ENCODE data around the gene MSMO1.
"Not testable (repeated sequence)": the region's sequence is repeated elsewhere in the genome, so short reads cannot be mapped to it uniquely, and the experiment has no call there.

The MSMO1 gene

DNA sequence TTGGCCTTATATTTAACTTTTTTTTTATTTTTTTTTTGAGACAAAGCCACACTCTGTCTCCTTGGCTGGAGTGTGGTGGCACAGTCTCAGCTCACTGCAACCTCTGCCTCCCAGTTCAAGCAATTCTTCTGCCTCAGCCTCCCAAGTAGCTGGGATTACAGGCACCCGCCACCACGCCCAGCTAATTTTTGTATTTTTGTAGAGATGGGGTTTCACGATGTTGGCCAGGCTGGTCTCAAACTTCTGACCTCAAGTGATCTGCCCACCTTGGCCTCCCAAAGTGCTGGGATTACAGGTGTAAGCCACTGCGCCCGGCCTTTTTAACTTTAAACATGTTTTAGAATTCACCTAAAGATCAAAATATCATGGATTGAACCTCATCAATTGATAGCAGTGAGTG, 14.9 kb downstream of the MSMO1 start:
- not testable (repeated sequence) for H2BK15ac ChIP-seq (replicated peaks; ENCODE audit: low read depth); H3K4ac ChIP-seq (ENCODE audit: low read depth, low read length); H4K8ac ChIP-seq (ENCODE audit: low read depth, low read length); H3K27me3 ChIP-seq (ENCODE audit: insufficient read depth, low read length, poor library complexity); DNase-seq; H3K18ac ChIP-seq (ENCODE audit: low read length); H3K56ac ChIP-seq (ENCODE audit: low read length); H3K9ac ChIP-seq (ENCODE audit: low read length); H3K4me3 ChIP-seq (ENCODE audit: low read length); H3K4me2 ChIP-seq (ENCODE audit: low read length); H2BK5ac ChIP-seq (ENCODE audit: low read length); H3K27ac ChIP-seq (ENCODE audit: low read depth, low read length); H4K5ac ChIP-seq (ENCODE audit: low read length); H3K4me1 ChIP-seq (ENCODE audit: control insufficient read depth, low read depth, low read length); H3K79me1 ChIP-seq (ENCODE audit: low read length); H2AK5ac ChIP-seq (ENCODE audit: low read length); H2BK120ac ChIP-seq (ENCODE audit: low read depth, low read length); H3K36me3 ChIP-seq (ENCODE audit: control insufficient read depth, insufficient read depth, low read length); H3K23ac ChIP-seq (ENCODE audit: low read length); H3K79me2 ChIP-seq (ENCODE audit: control insufficient read depth, insufficient read depth, low read length)
- no CpG with 5 or more reads among the region's 5 CpGs for WGBS (ENCODE audit: extremely low coverage, insufficient coverage, low lambda C conversion rate)

DNA sequence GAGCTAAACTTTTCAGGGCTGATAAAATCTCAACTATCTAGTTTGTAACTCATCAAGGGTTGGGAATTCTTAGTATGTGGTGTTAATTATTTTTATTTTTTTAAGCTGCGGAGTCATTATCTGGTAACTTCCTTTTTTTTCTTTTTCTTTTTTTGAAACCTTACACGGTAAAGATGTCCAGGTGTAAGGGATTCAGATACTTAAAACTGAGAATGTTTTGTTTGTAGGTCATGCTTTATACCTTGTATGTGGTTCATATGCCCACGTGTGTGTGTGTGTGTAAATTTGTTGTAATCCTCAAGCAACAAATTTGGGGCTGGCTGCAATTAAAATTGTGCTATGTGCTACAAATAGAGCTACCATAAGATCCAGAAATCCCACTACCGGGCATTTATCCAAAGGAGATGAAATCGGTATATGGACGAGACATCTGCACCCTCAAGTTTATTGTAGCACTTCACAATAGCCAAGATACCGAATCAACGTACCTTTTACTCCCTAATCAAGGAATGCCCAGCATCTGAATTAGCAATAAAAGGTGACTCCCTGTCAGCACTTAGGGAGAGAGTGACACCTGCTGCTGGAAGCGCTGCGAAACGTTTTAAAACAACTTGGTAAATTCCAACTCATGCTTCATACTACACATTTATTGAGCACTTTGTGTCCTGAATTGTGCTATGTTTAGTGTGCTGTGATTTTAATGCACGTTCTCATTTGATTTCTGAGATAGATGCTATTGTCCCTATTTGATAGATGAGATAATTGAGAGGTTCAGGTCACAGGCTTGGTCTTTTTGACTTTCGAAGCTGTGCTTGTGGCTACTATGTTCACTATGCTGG, 16.1 kb downstream of the MSMO1 start:
- peak; percentile 37 for DNase-seq

DNA sequence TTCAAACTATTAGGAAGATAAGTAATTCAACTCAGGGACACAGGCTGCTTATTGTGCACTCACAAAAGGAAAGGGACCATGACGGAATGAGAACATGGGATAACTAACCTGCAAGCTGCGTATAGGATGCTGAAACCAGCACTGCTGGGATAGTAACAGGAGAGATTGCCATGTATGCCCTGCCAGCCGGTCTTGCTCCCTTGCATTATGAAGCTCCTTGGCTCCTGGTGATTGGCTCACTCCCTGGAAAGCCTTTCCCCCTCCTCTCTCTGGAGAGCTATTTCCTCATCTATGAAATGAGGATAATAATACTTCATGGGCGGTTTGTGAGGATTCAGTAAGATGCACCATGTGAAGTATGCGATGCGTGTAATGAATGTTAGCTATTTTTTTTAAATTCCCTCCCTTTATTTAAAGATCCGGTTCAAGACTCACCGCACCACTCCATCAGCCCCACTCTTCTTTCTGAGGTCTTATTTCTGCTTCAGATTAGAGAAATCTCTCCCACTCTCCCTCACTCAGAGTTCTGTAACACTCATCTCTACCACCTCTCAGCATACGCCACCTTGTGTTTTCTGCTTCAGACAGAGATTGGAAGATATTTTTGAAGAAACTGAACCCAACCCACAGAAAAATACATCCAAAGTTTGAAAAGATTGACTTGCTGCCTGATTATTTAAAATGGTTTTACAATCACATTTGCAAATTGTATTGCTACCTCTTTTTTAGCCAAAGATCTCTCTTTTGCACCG, 18.4 kb downstream of the MSMO1 start:
- Histone ChIP-seq H3K36me3 (ENCODE audit: control insufficient read depth, insufficient read depth, low read length) (peaks cover 1% of the 10 kb centered on the region), H3K4me3 (ENCODE audit: low read length) (no peak overlapping the region), H4K8ac (ENCODE audit: low read depth, low read length) (no peak overlapping the region), H2BK5ac (ENCODE audit: low read length) (no peak overlapping the region), H3K18ac (ENCODE audit: low read length) (no peak overlapping the region), H3K4me2 (ENCODE audit: low read length) (no peak overlapping the region), H3K4me1 (ENCODE audit: control insufficient read depth, low read depth, low read length) (no peaks in the 10 kb centered on the region), H3K4ac (ENCODE audit: low read depth, low read length) (no peak overlapping the region), H3K27ac (ENCODE audit: low read depth, low read length) (no peak overlapping the region), H2BK120ac (ENCODE audit: low read depth, low read length) (no peak overlapping the region), H2AK5ac (ENCODE audit: low read length) (no peak overlapping the region), H3K56ac (ENCODE audit: low read length) (no peak overlapping the region), H3K79me1 (ENCODE audit: low read length) (no peaks in the 10 kb centered on the region), H3K9ac (ENCODE audit: low read length) (no peak overlapping the region), H3K23ac (ENCODE audit: low read length) (no peak overlapping the region), H2BK15ac (replicated peaks; ENCODE audit: low read depth) (no peak overlapping the region), H4K5ac (ENCODE audit: low read length) (no peak overlapping the region), H3K27me3 (ENCODE audit: insufficient read depth, low read length, poor library complexity) (no peaks in the 10 kb centered on the region), H3K79me2 (ENCODE audit: control insufficient read depth, insufficient read depth, low read length) (no peaks in the 10 kb centered on the region)
- no CpG with 5 or more reads among the region's 10 CpGs for WGBS (ENCODE audit: extremely low coverage, insufficient coverage, low lambda C conversion rate)
- no peak for DNase-seq

More for the DNA sequence above, 16.1 kb downstream of the MSMO1 start:
- Histone ChIP-seq H3K79me2 (ENCODE audit: control insufficient read depth, insufficient read depth, low read length) (no peaks in the 10 kb centered on the region), H2BK120ac (ENCODE audit: low read depth, low read length) (no peak overlapping the region), H3K9ac (ENCODE audit: low read length) (no peak overlapping the region), H3K27ac (ENCODE audit: low read depth, low read length) (no peak overlapping the region), H3K4me2 (ENCODE audit: low read length) (no peak overlapping the region), H2AK5ac (ENCODE audit: low read length) (no peak overlapping the region), H3K36me3 (ENCODE audit: control insufficient read depth, insufficient read depth, low read length) (peaks cover 3% of the 10 kb centered on the region), H3K4me1 (ENCODE audit: control insufficient read depth, low read depth, low read length) (no peaks in the 10 kb centered on the region), H3K4me3 (ENCODE audit: low read length) (no peak overlapping the region), H3K27me3 (ENCODE audit: insufficient read depth, low read length, poor library complexity) (no peaks in the 10 kb centered on the region), H4K5ac (ENCODE audit: low read length) (no peak overlapping the region), H2BK5ac (ENCODE audit: low read length) (no peak overlapping the region), H3K23ac (ENCODE audit: low read length) (no peak overlapping the region), H2BK15ac (replicated peaks; ENCODE audit: low read depth) (no peak overlapping the region), H3K4ac (ENCODE audit: low read depth, low read length) (no peak overlapping the region), H3K79me1 (ENCODE audit: low read length) (no peaks in the 10 kb centered on the region), H4K8ac (ENCODE audit: low read depth, low read length) (no peak overlapping the region), H3K18ac (ENCODE audit: low read length) (no peak overlapping the region), H3K56ac (ENCODE audit: low read length) (no peak overlapping the region)
- no CpG with 5 or more reads among the region's 13 CpGs for WGBS (ENCODE audit: extremely low coverage, insufficient coverage, low lambda C conversion rate)

DNA sequence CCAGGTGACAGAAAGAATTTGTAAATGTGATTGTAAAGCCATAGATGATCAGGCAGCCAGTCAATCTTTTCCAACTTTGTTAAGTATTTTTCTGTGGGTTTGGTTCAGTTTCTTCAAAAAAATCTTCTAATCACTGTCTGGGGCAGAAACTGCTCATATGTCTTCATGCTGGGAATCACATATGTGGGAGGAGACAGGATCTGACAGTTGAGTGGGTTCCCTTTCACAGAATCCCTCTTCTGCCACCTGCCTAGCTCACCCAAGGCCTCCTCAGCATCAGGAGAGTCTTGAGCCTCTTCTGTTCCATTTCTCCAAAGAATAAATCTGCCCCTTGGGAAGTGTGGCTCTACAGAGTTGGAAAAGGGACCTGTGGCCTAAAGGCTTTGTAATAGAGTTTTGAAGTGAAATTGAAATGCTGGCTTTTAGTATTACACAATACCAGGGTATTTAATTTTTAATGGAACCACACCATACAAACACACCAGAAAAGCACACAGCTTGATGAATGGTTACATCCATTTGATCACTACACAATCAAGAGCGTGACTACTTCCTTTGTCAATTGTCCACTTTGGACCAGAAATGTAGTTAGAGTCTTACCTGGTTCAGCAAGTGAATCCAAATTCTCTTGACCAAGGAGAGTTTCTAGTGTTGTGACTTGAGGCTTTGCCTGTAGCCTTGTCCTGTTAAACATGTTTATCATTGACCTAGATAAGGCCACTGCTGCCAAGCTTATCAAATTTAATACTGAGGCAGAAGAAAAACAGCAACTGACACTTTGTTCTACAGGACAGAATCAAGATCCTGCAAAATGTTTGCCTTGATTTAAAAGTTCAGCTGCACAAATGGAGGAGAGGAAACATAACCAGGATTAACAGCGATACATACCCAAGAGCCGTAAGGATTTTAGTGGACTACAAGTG, 20.4 kb downstream of the MSMO1 start:
- no peak overlapping the region for H4K8ac ChIP-seq (ENCODE audit: low read depth, low read length)
- WGBS (ENCODE audit: extremely low coverage, insufficient coverage, low lambda C conversion rate), result no CpG with 5 or more reads among the region's 3 CpGs
- no peak overlapping the region for H3K4ac ChIP-seq (ENCODE audit: low read depth, low read length)
- H3K9ac ChIP-seq (ENCODE audit: low read length), result no peak overlapping the region
- H2AK5ac ChIP-seq (ENCODE audit: low read length), result no peak overlapping the region
- no peak overlapping the region for H3K56ac ChIP-seq (ENCODE audit: low read length)
- no peak overlapping the region for H3K4me2 ChIP-seq (ENCODE audit: low read length)
- H3K27ac ChIP-seq (ENCODE audit: low read depth, low read length), result no peak overlapping the region
- H2BK15ac ChIP-seq (replicated peaks; ENCODE audit: low read depth), result no peak overlapping the region
- H2BK5ac ChIP-seq (ENCODE audit: low read length), result no peak overlapping the region
- H3K18ac ChIP-seq (ENCODE audit: low read length), result no peak overlapping the region
- no peak for DNase-seq
- H3K4me1 ChIP-seq (ENCODE audit: control insufficient read depth, low read depth, low read length), result no peaks in the 10 kb centered on the region
- no peak overlapping the region for H3K23ac ChIP-seq (ENCODE audit: low read length)
- no peaks in the 10 kb centered on the region for H3K79me1 ChIP-seq (ENCODE audit: low read length)
- no peaks in the 10 kb centered on the region for H3K27me3 ChIP-seq (ENCODE audit: insufficient read depth, low read length, poor library complexity)
- no peak overlapping the region for H4K5ac ChIP-seq (ENCODE audit: low read length)
- H3K36me3 ChIP-seq (ENCODE audit: control insufficient read depth, insufficient read depth, low read length), result no peaks in the 10 kb centered on the region
- H3K79me2 ChIP-seq (ENCODE audit: control insufficient read depth, insufficient read depth, low read length), result no peaks in the 10 kb centered on the region
- no peak overlapping the region for H3K4me3 ChIP-seq (ENCODE audit: low read length)
- H2BK120ac ChIP-seq (ENCODE audit: low read depth, low read length), result no peak overlapping the region

DNA sequence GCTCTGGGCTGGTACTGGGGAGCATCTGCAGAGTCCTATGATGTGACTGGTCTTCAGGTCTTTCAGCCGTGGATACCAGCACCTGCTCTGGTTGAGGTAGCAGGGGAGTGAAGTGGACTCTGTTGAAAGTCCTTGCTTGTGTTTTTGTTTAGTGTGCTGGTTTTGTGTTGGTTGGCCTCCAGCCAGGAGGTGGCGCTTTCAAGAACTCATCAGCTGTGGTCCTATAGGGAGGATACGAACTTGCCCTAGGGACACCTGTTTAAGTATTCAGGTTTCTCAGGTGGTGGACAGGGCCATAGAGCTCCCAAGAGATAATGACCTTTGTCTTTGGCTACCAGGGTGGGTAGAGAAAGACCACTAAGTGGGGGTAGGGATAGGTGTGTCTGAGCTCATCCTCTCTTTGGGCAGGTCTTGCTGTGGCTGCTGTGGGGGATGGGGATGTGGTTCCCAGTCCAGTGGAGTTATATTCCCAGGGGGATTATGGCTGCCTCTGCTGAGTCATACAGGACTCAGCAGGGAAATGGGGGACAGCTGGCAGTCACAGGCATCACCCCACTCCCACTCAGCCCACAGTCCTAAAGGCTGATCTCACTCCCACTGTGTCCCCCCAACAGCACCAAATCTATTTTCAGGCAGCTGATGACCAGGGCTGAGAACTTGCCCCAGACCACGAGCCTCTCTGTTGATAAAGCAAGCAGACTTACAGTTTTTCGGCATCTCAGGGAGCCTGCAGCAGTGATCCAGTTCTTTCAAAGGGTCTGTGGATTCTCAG, 24.1 kb downstream of the MSMO1 start:
- no peaks in the 10 kb centered on the region for H3K79me2 ChIP-seq (ENCODE audit: control insufficient read depth, insufficient read depth, low read length)
- no peak overlapping the region for H3K4ac ChIP-seq (ENCODE audit: low read depth, low read length)
- H3K4me2 ChIP-seq (ENCODE audit: low read length), result no peak overlapping the region
- no peaks in the 10 kb centered on the region for H3K27me3 ChIP-seq (ENCODE audit: insufficient read depth, low read length, poor library complexity)
- H3K4me3 ChIP-seq (ENCODE audit: low read length), result no peak overlapping the region
- H2BK15ac ChIP-seq (replicated peaks; ENCODE audit: low read depth), result no peak overlapping the region
- no peak overlapping the region for H2BK5ac ChIP-seq (ENCODE audit: low read length)
- no peak overlapping the region for H2BK120ac ChIP-seq (ENCODE audit: low read depth, low read length)
- no peak overlapping the region for H3K18ac ChIP-seq (ENCODE audit: low read length)
- H3K27ac ChIP-seq (ENCODE audit: low read depth, low read length), result no peak overlapping the region
- H3K79me1 ChIP-seq (ENCODE audit: low read length), result no peaks in the 10 kb centered on the region
- no peak overlapping the region for H4K8ac ChIP-seq (ENCODE audit: low read depth, low read length)
- peak; percentile 43 for DNase-seq
- H3K9ac ChIP-seq (ENCODE audit: low read length), result no peak overlapping the region
- no peak overlapping the region for H3K23ac ChIP-seq (ENCODE audit: low read length)
- no peaks in the 10 kb centered on the region for H3K4me1 ChIP-seq (ENCODE audit: control insufficient read depth, low read depth, low read length)
- WGBS (ENCODE audit: extremely low coverage, insufficient coverage, low lambda C conversion rate), result no CpG with 5 or more reads among the region's 5 CpGs
- H3K56ac ChIP-seq (ENCODE audit: low read length), result no peak overlapping the region
- no peaks in the 10 kb centered on the region for H3K36me3 ChIP-seq (ENCODE audit: control insufficient read depth, insufficient read depth, low read length)
- H2AK5ac ChIP-seq (ENCODE audit: low read length), result no peak overlapping the region
- H4K5ac ChIP-seq (ENCODE audit: low read length), result no peak overlapping the region
